ENCODE data around the gene PPP1R9A.

The PPP1R9A gene

GRCh38 chr7:94907026-94907810 is at the start of gene PPP1R9A:
TSS of gene PPP1R9A (plus strand) at chr7:94907594. CDS start at chr7:94910114, 2,520 bp downstream.
- Histone ChIP-seq H3K9me3 (ENCODE audit: low read length) (no peaks in the 10 kb centered on the region), H3K4me3 (ENCODE audit: low read depth in 1 of 2, low read length in 2 of 2) (peak within 1 kb of the TSS; percentile 69 to 83), H3K27ac (ENCODE audit: low read depth, low read length) (peak within 1 kb of the TSS; percentile 82), H3K36me3 (ENCODE audit: insufficient read depth, low read length) (no peaks in the 10 kb centered on the region), H3K9ac (ENCODE audit: low read length) (peak within 1 kb of the TSS; percentile 56), H3K4me1 (ENCODE audit: insufficient read depth, low read length) (peaks cover 12% of the 10 kb centered on the region), H3K27me3 (ENCODE audit: control insufficient read depth in 1 of 2, insufficient read depth in 2 of 2, low read length in 2 of 2) (no peaks in the 10 kb centered on the region)

- no peak overlapping the region for H3K4me3 ChIP-seq (ENCODE audit: low read depth in 1 of 2, low read length in 2 of 2)
- no peaks in the 10 kb centered on the region for H3K36me3 ChIP-seq (ENCODE audit: insufficient read depth, low read length)
- no peak overlapping the region for H3K9ac ChIP-seq (ENCODE audit: low read length)
- no peaks in the 10 kb centered on the region for H3K27me3 ChIP-seq (ENCODE audit: control insufficient read depth in 1 of 2, insufficient read depth in 2 of 2, low read length in 2 of 2)
- no peaks in the 10 kb centered on the region for H3K9me3 ChIP-seq (ENCODE audit: low read length)
- no peak overlapping the region for H3K27ac ChIP-seq (ENCODE audit: low read depth, low read length)
- H3K4me1 ChIP-seq (ENCODE audit: insufficient read depth, low read length) = no peaks in the 10 kb centered on the region
These were observed 36.3 kb upstream of the PPP1R9A start for GRCh38 chr7:94871132-94871531.

- Histone ChIP-seq H3K9me3 (ENCODE audit: low read length) (peaks cover 4% of the 10 kb centered on the region), H3K4me1 (ENCODE audit: insufficient read depth, low read length) (no peaks in the 10 kb centered on the region), H3K27ac (ENCODE audit: low read depth, low read length) (no peak overlapping the region), H3K36me3 (ENCODE audit: insufficient read depth, low read length) (no peaks in the 10 kb centered on the region), H3K4me3 (ENCODE audit: low read depth in 1 of 2, low read length in 2 of 2) (no peak overlapping the region), H3K27me3 (ENCODE audit: control insufficient read depth in 1 of 2, insufficient read depth in 2 of 2, low read length in 2 of 2) (no peaks in the 10 kb centered on the region), H3K9ac (ENCODE audit: low read length) (no peak overlapping the region)
These were observed 34.2 kb upstream of the PPP1R9A start for GRCh38 chr7:94873239-94873638.

- Histone ChIP-seq H3K9ac (ENCODE audit: low read length) (no peak overlapping the region), H3K9me3 (ENCODE audit: low read length) (peaks cover 5% of the 10 kb centered on the region), H3K4me1 (ENCODE audit: insufficient read depth, low read length) (no peaks in the 10 kb centered on the region), H3K36me3 (ENCODE audit: insufficient read depth, low read length) (no peaks in the 10 kb centered on the region), H3K4me3 (ENCODE audit: low read depth in 1 of 2, low read length in 2 of 2) (no peak overlapping the region), H3K27me3 (ENCODE audit: control insufficient read depth in 1 of 2, insufficient read depth in 2 of 2, low read length in 2 of 2) (no peaks in the 10 kb centered on the region), H3K27ac (ENCODE audit: low read depth, low read length) (no peak overlapping the region)
These were observed 33.2 kb upstream of the PPP1R9A start for GRCh38 chr7:94874036-94874785.

- H3K9me3 ChIP-seq (ENCODE audit: low read length) = peaks cover 5% of the 10 kb centered on the region
- H3K27ac ChIP-seq (ENCODE audit: low read depth, low read length) = no peak overlapping the region
- H3K9ac ChIP-seq (ENCODE audit: low read length) = no peak overlapping the region
- H3K4me3 ChIP-seq (ENCODE audit: low read depth in 1 of 2, low read length in 2 of 2) = no peak overlapping the region
- H3K4me1 ChIP-seq (ENCODE audit: insufficient read depth, low read length) = no peaks in the 10 kb centered on the region
- no peaks in the 10 kb centered on the region for H3K36me3 ChIP-seq (ENCODE audit: insufficient read depth, low read length)
- H3K27me3 ChIP-seq (ENCODE audit: control insufficient read depth in 1 of 2, insufficient read depth in 2 of 2, low read length in 2 of 2) = no peaks in the 10 kb centered on the region
These were observed 32.2 kb upstream of the PPP1R9A start for GRCh38 chr7:94875201-94875600.

- peaks cover 5% of the 10 kb centered on the region for H3K9me3 ChIP-seq (ENCODE audit: low read length)
- H3K27me3 ChIP-seq (ENCODE audit: control insufficient read depth in 1 of 2, insufficient read depth in 2 of 2, low read length in 2 of 2) = no peaks in the 10 kb centered on the region
- H3K4me3 ChIP-seq (ENCODE audit: low read depth in 1 of 2, low read length in 2 of 2) = no peak overlapping the region
- H3K9ac ChIP-seq (ENCODE audit: low read length) = no peak overlapping the region
- H3K4me1 ChIP-seq (ENCODE audit: insufficient read depth, low read length) = no peaks in the 10 kb centered on the region
- no peaks in the 10 kb centered on the region for H3K36me3 ChIP-seq (ENCODE audit: insufficient read depth, low read length)
- H3K27ac ChIP-seq (ENCODE audit: low read depth, low read length) = no peak overlapping the region
These were observed 29.4 kb upstream of the PPP1R9A start for GRCh38 chr7:94877731-94878670.

- Histone ChIP-seq H3K27me3 (ENCODE audit: control insufficient read depth in 1 of 2, insufficient read depth in 2 of 2, low read length in 2 of 2) (no peaks in the 10 kb centered on the region), H3K4me1 (ENCODE audit: insufficient read depth, low read length) (no peaks in the 10 kb centered on the region), H3K9ac (ENCODE audit: low read length) (no peak overlapping the region), H3K27ac (ENCODE audit: low read depth, low read length) (no peak overlapping the region), H3K36me3 (ENCODE audit: insufficient read depth, low read length) (no peaks in the 10 kb centered on the region), H3K9me3 (ENCODE audit: low read length) (peaks cover 5% of the 10 kb centered on the region), H3K4me3 (ENCODE audit: low read depth in 1 of 2, low read length in 2 of 2) (no peak overlapping the region)
These were observed 24.5 kb upstream of the PPP1R9A start for GRCh38 chr7:94882891-94883290.

GRCh38 chr7:94883616-94884015 is 23.8 kb upstream of the PPP1R9A start:
- H3K9me3 ChIP-seq (ENCODE audit: low read length) = no peaks in the 10 kb centered on the region
- H3K27ac ChIP-seq (ENCODE audit: low read depth, low read length) = no peak overlapping the region
- no peaks in the 10 kb centered on the region for H3K27me3 ChIP-seq (ENCODE audit: control insufficient read depth in 1 of 2, insufficient read depth in 2 of 2, low read length in 2 of 2)
- no peaks in the 10 kb centered on the region for H3K36me3 ChIP-seq (ENCODE audit: insufficient read depth, low read length)
- H3K9ac ChIP-seq (ENCODE audit: low read length) = no peak overlapping the region
- H3K4me1 ChIP-seq (ENCODE audit: insufficient read depth, low read length) = peaks cover 5% of the 10 kb centered on the region
- H3K4me3 ChIP-seq (ENCODE audit: low read depth in 1 of 2, low read length in 2 of 2) = no peak overlapping the region

- H3K4me1 ChIP-seq (ENCODE audit: insufficient read depth, low read length) = peaks cover 23% of the 10 kb centered on the region
- H3K9ac ChIP-seq (ENCODE audit: low read length) = no peak overlapping the region
- H3K36me3 ChIP-seq (ENCODE audit: insufficient read depth, low read length) = no peaks in the 10 kb centered on the region
- no peak overlapping the region for H3K4me3 ChIP-seq (ENCODE audit: low read depth in 1 of 2, low read length in 2 of 2)
- H3K27ac ChIP-seq (ENCODE audit: low read depth, low read length) = no peak overlapping the region
- H3K27me3 ChIP-seq (ENCODE audit: control insufficient read depth in 1 of 2, insufficient read depth in 2 of 2, low read length in 2 of 2) = no peaks in the 10 kb centered on the region
- H3K9me3 ChIP-seq (ENCODE audit: low read length) = no peaks in the 10 kb centered on the region
These were observed 18.8 kb upstream of the PPP1R9A start for GRCh38 chr7:94888551-94888950.

- H3K27me3 ChIP-seq (ENCODE audit: control insufficient read depth in 1 of 2, insufficient read depth in 2 of 2, low read length in 2 of 2) = no peaks in the 10 kb centered on the region
- H3K27ac ChIP-seq (ENCODE audit: low read depth, low read length) = no peak overlapping the region
- no peak overlapping the region for H3K4me3 ChIP-seq (ENCODE audit: low read depth in 1 of 2, low read length in 2 of 2)
These were observed 18.3 kb upstream of the PPP1R9A start for GRCh38 chr7:94888995-94889523.

GRCh38 chr7:94890216-94890615 is 17.2 kb upstream of the PPP1R9A start:
- Histone ChIP-seq H3K27ac (ENCODE audit: low read depth, low read length) (no peak overlapping the region), H3K9ac (ENCODE audit: low read length) (no peak overlapping the region), H3K36me3 (ENCODE audit: insufficient read depth, low read length) (no peaks in the 10 kb centered on the region), H3K4me1 (ENCODE audit: insufficient read depth, low read length) (peaks cover 23% of the 10 kb centered on the region), H3K4me3 (ENCODE audit: low read depth in 1 of 2, low read length in 2 of 2) (no peak overlapping the region), H3K27me3 (ENCODE audit: control insufficient read depth in 1 of 2, insufficient read depth in 2 of 2, low read length in 2 of 2) (no peaks in the 10 kb centered on the region), H3K9me3 (ENCODE audit: low read length) (no peaks in the 10 kb centered on the region)

More at GRCh38 chr7:94888995-94889523, 18.3 kb upstream of the PPP1R9A start:
- no peaks in the 10 kb centered on the region for H3K9me3 ChIP-seq (ENCODE audit: low read length)
- H3K36me3 ChIP-seq (ENCODE audit: insufficient read depth, low read length) = no peaks in the 10 kb centered on the region
- H3K9ac ChIP-seq (ENCODE audit: low read length) = no peak overlapping the region
- peaks cover 23% of the 10 kb centered on the region for H3K4me1 ChIP-seq (ENCODE audit: insufficient read depth, low read length)
